ENCODE measurements around the gene JMJD8.
A peak's percentile ranks its signal among the peaks of the same experiment; 100 is the strongest.

GRCh38 chr16:645852-646678 lies 38.1 kb downstream of the JMJD8 start:
- no peak for TF ChIP-seq CTCF (conservative IDR thresholded peaks at IDR 0.05; ENCODE audit: low read depth in 2 of 2)
- no peak for TF ChIP-seq EZH2 (IDR thresholded peaks at IDR 0.05; ENCODE audit: low read depth, unreplicated experiment)
- TF ChIP-seq POLR2AphosphoS5 (IDR thresholded peaks at IDR 0.05; ENCODE audit: low read depth): peak; percentile 13; the same call in 1 of the 2 replicates
- TF ChIP-seq ZNF331 (CRISPR knock-in tag; IDR thresholded peaks at IDR 0.05; ENCODE audit: low read depth): no peak
- TF ChIP-seq REST (IDR thresholded peaks at IDR 0.05; ENCODE audit: unreplicated experiment): no peak
- no peak for TF ChIP-seq EZH2phosphoT487 (IDR thresholded peaks at IDR 0.05; ENCODE audit: unreplicated experiment)
